IMR-90 (cell line): Measurements from ENCODE around the gene CA11. TPM values are rescaled to one million over a fixed set of nuclear protein-coding genes. Genes with fewer than 3 reads are reported as not detected.

Source experiments
- ATAC-seq: fragments of 200-7000 bp; cut with Tn5 transposase; 2 replicates; pipeline ENCODE4 v1.9.1; 2020; ENCODE audit warnings: low read depth, mild to moderate bottlenecking, moderate library complexity
- BruUV-seq: library from RNA; stranded (reverse); fragments of 400-500 nt; replicated peaks from 2 replicates; lab custom pipeline; 2021; lab: Mats Ljungman, UMichigan
- CTCF ChIA-PET: fragments of 300-600 bp; formaldehyde crosslinking; extraction: SDS; loops from one replicate; lab custom pipeline; 2021; ENCODE audit warnings: antibody characterized with exemption; lab: Yijun Ruan, JAX
- POLR2A ChIA-PET: fragments of 300-600 bp; sonication (Branson Sonifier 250); formaldehyde crosslinking; loops from one replicate; lab custom pipeline; 2022; ENCODE audit warnings: antibody characterized with exemption; ENCODE audit not compliant: unreplicated experiment; lab: Charles Lee
- DNase-seq: peaks from one replicate; pipeline ENCODE4 v3.0.0; 2013
- H2AFZ ChIP-seq: replicated peaks from 2 replicates; pipeline ENCODE3; 2013; ENCODE audit warnings: low read length, mild to moderate bottlenecking; ENCODE audit not compliant: poor library complexity
- H2AK5ac ChIP-seq: 2 replicates; pipeline ENCODE4 v1.6.1; 2013; ENCODE audit warnings: low read depth, low read length, inconsistent platforms
- H2AK9ac ChIP-seq: replicated peaks from 2 replicates; pipeline ENCODE3; 2013; ENCODE audit warnings: mild to moderate bottlenecking, low read depth, low read length, moderate library complexity; ENCODE audit not compliant: poor library complexity
- H2BK120ac ChIP-seq: 2 replicates; pipeline ENCODE4 v1.6.1; 2013; ENCODE audit warnings: low read depth, low read length, inconsistent platforms
- H2BK15ac ChIP-seq: 3 replicates; pipeline ENCODE4 v1.6.1; 2013; ENCODE audit warnings: low read depth, low read length, inconsistent platforms
- H2BK20ac ChIP-seq: 2 replicates; pipeline ENCODE4 v1.6.1; 2013; ENCODE audit warnings: low read depth, mild to moderate bottlenecking, inconsistent platforms, low read length, moderate library complexity
- H2BK5ac ChIP-seq: 2 replicates; pipeline ENCODE4 v1.6.1; 2013; ENCODE audit warnings: mild to moderate bottlenecking, low read depth, low read length, inconsistent platforms; ENCODE audit not compliant: poor library complexity, severe bottlenecking
- H3K14ac ChIP-seq: replicated peaks from 2 replicates; pipeline ENCODE4 v1.6.1; 2013; ENCODE audit warnings: low read depth, low read length, inconsistent platforms
- H3K18ac ChIP-seq: 2 replicates; pipeline ENCODE4 v1.6.1; 2013; ENCODE audit warnings: low read depth, low read length, control low read depth
- H3K23ac ChIP-seq: 2 replicates; pipeline ENCODE4 v1.6.1; 2013; ENCODE audit warnings: low read depth, low read length, inconsistent platforms
- H3K27ac ChIP-seq: 2 replicates; pipeline ENCODE4 v1.5.1; 2013; ENCODE audit warnings: mild to moderate bottlenecking, control low read depth, low read length; ENCODE audit not compliant: insufficient read depth
- H3K27me3 ChIP-seq: 2 replicates; pipeline ENCODE4 v1.6.1; 2013; ENCODE audit warnings: low read length; ENCODE audit not compliant: control insufficient read depth, insufficient read depth
- H3K36me3 ChIP-seq: 2 replicates; pipeline ENCODE4 v1.6.1; 2013; ENCODE audit warnings: low read length, mixed read lengths; ENCODE audit not compliant: control insufficient read depth, insufficient read depth
- H3K4ac ChIP-seq: 2 replicates; pipeline ENCODE4 v1.6.1; 2013; ENCODE audit warnings: low read depth, low read length, inconsistent platforms
- H3K4me1 ChIP-seq: 2 replicates; pipeline ENCODE4 v1.6.1; 2013; ENCODE audit warnings: low read length, mixed read lengths; ENCODE audit not compliant: control insufficient read depth, insufficient read depth
- H3K4me2 ChIP-seq: 2 replicates; pipeline ENCODE4 v1.6.1; 2013; ENCODE audit warnings: low read depth, mild to moderate bottlenecking, control low read depth, low read length, moderate library complexity
- H3K4me3 ChIP-seq: 2 replicates; pipeline ENCODE4 v1.5.1; 2013; ENCODE audit warnings: low read depth, mild to moderate bottlenecking, control low read depth, low read length, moderate library complexity; ENCODE audit not compliant: insufficient read depth
- H3K56ac ChIP-seq: 2 replicates; pipeline ENCODE4 v1.6.1; 2013; ENCODE audit warnings: low read length, inconsistent platforms; ENCODE audit not compliant: insufficient read depth; ENCODE audit errors: extremely low read depth
- H3K79me1 ChIP-seq, 2 experiments: 2 replicates each; pipeline ENCODE4 v1.6.1; 2013; ENCODE audit warnings: low read length in 2 of 2, inconsistent platforms in 1 of 2, low read depth in 1 of 2
- H3K9ac ChIP-seq: 2 replicates; pipeline ENCODE4 v1.6.1; 2013; ENCODE audit warnings: low read depth, low read length, control low read depth
- H3K9me1 ChIP-seq: 2 replicates; pipeline ENCODE4 v1.6.1; 2013; ENCODE audit warnings: low read length, inconsistent platforms; ENCODE audit not compliant: insufficient read depth
- H3K9me3 ChIP-seq: 2 replicates; pipeline ENCODE4 v1.6.1; 2013; ENCODE audit warnings: low read length; ENCODE audit not compliant: control insufficient read depth, insufficient read depth
- H4K20me1 ChIP-seq: 2 replicates; pipeline ENCODE4 v1.6.1; 2013; ENCODE audit warnings: low read length, inconsistent platforms; ENCODE audit not compliant: insufficient read depth
- H4K5ac ChIP-seq: 2 replicates; pipeline ENCODE4 v1.6.1; 2013; ENCODE audit warnings: mild to moderate bottlenecking, low read depth, low read length, control low read depth
- H4K8ac ChIP-seq, 2 experiments: 2 replicates each; pipeline ENCODE4 v1.6.1; 2013; ENCODE audit warnings: low read depth in 2 of 2, low read length in 2 of 2, control low read depth in 1 of 2, inconsistent platforms in 1 of 2
- H4K91ac ChIP-seq: 2 replicates; pipeline ENCODE4 v1.6.1; 2013; ENCODE audit warnings: low read depth, low read length, inconsistent platforms; ENCODE audit not compliant: insufficient read depth
- BHLHE40 ChIP-seq: fragments of 150-350 bp; IDR thresholded peaks from 2 replicates; pipeline ENCODE4 v1.6.1; 2016; ENCODE audit warnings: mild to moderate bottlenecking, low read depth, low read length
- CEBPB ChIP-seq: IDR thresholded peaks from 2 replicates; pipeline ENCODE4 v1.6.1; 2012; ENCODE audit warnings: low read depth, low read length, improper control_type of control experiment
- CHD1 ChIP-seq: IDR thresholded peaks from 2 replicates; pipeline ENCODE4 v1.6.1; 2012; ENCODE audit warnings: low read depth, low read length, improper control_type of control experiment
- FOS ChIP-seq: fragments of 150-350 bp; IDR thresholded peaks from 2 replicates; pipeline ENCODE4 v1.6.1; 2016; ENCODE audit warnings: low read depth, low read length
- MAFK ChIP-seq: IDR thresholded peaks from 2 replicates; pipeline ENCODE4 v1.6.1; 2012; ENCODE audit warnings: low read depth, low read length, improper control_type of control experiment
- MAZ ChIP-seq: IDR thresholded peaks from 2 replicates; pipeline ENCODE4 v1.6.1; 2012; ENCODE audit warnings: low read depth, mild to moderate bottlenecking, low read length, improper control_type of control experiment, moderate library complexity, borderline replicate concordance
- MXI1 ChIP-seq: IDR thresholded peaks from 2 replicates; pipeline ENCODE4 v1.6.1; 2012; ENCODE audit warnings: low read depth, mild to moderate bottlenecking, low read length, moderate library complexity, borderline replicate concordance
- NFE2L2 ChIP-seq: fragments of 150-350 bp; IDR thresholded peaks from 2 replicates; pipeline ENCODE4 v1.6.1; 2016; ENCODE audit warnings: low read depth, mild to moderate bottlenecking, low read length
- POLR2A ChIP-seq: IDR thresholded peaks from 2 replicates; pipeline ENCODE4 v1.6.1; 2012; ENCODE audit warnings: mild to moderate bottlenecking, low read depth, low read length
- RAD21 ChIP-seq: IDR thresholded peaks from 2 replicates; pipeline ENCODE4 v1.6.1; 2012; ENCODE audit warnings: low read length, improper control_type of control experiment
- RCOR1 ChIP-seq: IDR thresholded peaks from 2 replicates; pipeline ENCODE4 v1.6.1; 2012; ENCODE audit warnings: mild to moderate bottlenecking, low read length, improper control_type of control experiment; ENCODE audit not compliant: insufficient replicate concordance
- RFX5 ChIP-seq: IDR thresholded peaks from 2 replicates; pipeline ENCODE4 v1.8.0; 2012; ENCODE audit warnings: low read depth, mild to moderate bottlenecking, low read length, moderate library complexity
- WGBS, 2 experiments: methylation state at CpG; one replicate each; pipeline versions ENCODE4 v1.1.5 to v1.1.7; 2013; ENCODE audit warnings: missing lambda C conversion rate in 2 of 2; ENCODE audit not compliant: insufficient read length in 1 of 2; ENCODE audit errors: extremely low coverage in 2 of 2; 5-methylcytosine and 5-hydroxymethylcytosine counted together
- dilution Hi-C: fragments of 300-500 bp; cut with HindIII; formaldehyde crosslinking; loops from one replicate; pipeline ENCODE4 v1.14.3; 2018; ENCODE audit warnings: low sequenced_read_pairs; ENCODE audit not compliant: unreplicated experiment
- in situ Hi-C: fragments of 300-500 bp; cut with MboI; formaldehyde crosslinking; loops from 3 replicates; pipeline ENCODE4 v1.14.3; 2019; ENCODE audit warnings: low sequenced_read_pairs, inconsistent platforms, mixed read lengths
- intact Hi-C: fragments of 100-400 bp; cut with micrococcal nuclease; formaldehyde crosslinking; loops from 2 replicates; pipeline ENCODE4 v1.10.0; 2022
- polyA plus RNA-seq, 3 experiments: library from polyadenylated mRNA; depleted of rRNA; stranded (reverse); fragments of >200 nt; gene quantifications; 2 replicates each; pipeline ENCODE4 v1.2.3, GENCODE V29; 2012; ENCODE audit warnings: low replicate concordance in 1 of 3
- total RNA-seq: library from RNA; depleted of rRNA; stranded (reverse); fragments of >200 nt; gene quantifications from 2 replicates; pipeline ENCODE4 v1.2.3, GENCODE V29; 2012
- TF ChIP-seq, protein P1 (sequence below): conservative IDR thresholded peaks from 2 replicates; pipeline ENCODE4 v1.5.1; 2012; ENCODE audit warnings: mild to moderate bottlenecking, low read depth, low read length, improper control_type of control experiment
- TF ChIP-seq, protein P2 (sequence below): fragments of 150-350 bp; IDR thresholded peaks from 2 replicates; pipeline ENCODE4 v1.6.1; 2017; ENCODE audit warnings: mild to moderate bottlenecking, antibody characterized with exemption, low read length, low read depth
- TF ChIP-seq, protein P3 (sequence below): fragments of 150-350 bp; IDR thresholded peaks from 2 replicates; pipeline ENCODE4 v1.6.1; 2016; ENCODE audit warnings: low read depth, mild to moderate bottlenecking, low read length, moderate library complexity, borderline replicate concordance

CA11 gene
- total and polyA plus RNA-seq, 2 of the 4 experiments (the other 2 are of a cell fraction), result 1.3 to 2.9 TPM

DNA sequence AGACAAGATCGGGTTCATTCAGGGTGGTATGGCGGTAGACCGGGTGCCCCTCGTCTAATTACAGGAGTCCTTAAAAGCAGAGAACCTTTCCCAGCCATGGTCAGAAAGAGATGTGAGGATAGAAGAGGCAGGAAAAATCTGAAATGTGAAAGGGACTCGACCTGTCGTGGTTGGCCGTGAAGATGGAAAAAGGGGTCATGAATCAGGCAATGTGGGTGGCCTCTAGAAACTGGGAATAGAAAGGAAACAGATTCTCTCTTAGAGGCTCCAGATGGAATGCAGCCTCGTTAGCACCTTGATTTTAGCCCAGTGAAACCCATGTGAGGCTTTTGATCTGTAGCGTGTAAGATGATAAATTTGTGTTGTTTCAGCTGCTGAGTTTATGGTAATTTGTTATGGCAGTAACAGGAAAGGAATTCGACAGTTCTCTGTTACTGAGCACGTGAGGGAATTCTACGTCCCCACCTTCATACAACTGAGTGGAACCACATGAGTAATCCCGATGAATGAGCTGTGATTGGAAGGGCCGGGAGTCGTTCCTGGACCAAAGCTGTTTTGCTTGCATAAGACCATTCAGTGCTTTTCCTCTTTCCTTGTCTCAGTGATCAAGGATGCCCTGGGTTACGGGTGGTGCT, 11.0 kb upstream of the CA11 start:
- Histone ChIP-seq H3K4me2 (peak overlapping the region; percentile 40; the same call in 1 of the 2 replicates), H3K9ac (no peak overlapping the region), H2AK9ac (no peak overlapping the region), H4K8ac (no peak overlapping the region), H3K23ac (no peak overlapping the region), H3K4me1 (peaks cover 3% of the 10 kb centered on the region), H3K79me1 (no peaks in the 10 kb centered on the region), H2BK20ac (no peak overlapping the region), H4K91ac (no peak overlapping the region), H3K27ac (no peak overlapping the region), H3K9me3 (no peaks in the 10 kb centered on the region), H3K4ac (no peak overlapping the region), H3K56ac (no peak overlapping the region), H2AFZ (peak overlapping the region; percentile 26), H3K14ac (no peak overlapping the region), H2BK15ac (no peak overlapping the region), H3K9me1 (peaks cover 3% of the 10 kb centered on the region; the same call in 1 of the 2 replicates), H3K4me3 (no peak overlapping the region), H2AK5ac (peak overlapping the region; percentile 38; the same call in 1 of the 2 replicates), H2BK120ac (no peak overlapping the region), H3K36me3 (no peaks in the 10 kb centered on the region), H4K5ac (no peak overlapping the region), H3K27me3 (peaks cover 2% of the 10 kb centered on the region; the same call in 1 of the 2 replicates), H4K20me1 (no peaks in the 10 kb centered on the region), H3K18ac (no peak overlapping the region), H2BK5ac (no peak overlapping the region)
- DNase-seq (peak; percentile 95), ATAC-seq (peak; percentile 89)
- WGBS, 2 experiments, result 25% methylated on average over 8 of the region's 16 CpGs; no CpG with 5 or more reads in 1 of the 2 experiments
- POLR2A ChIA-PET, result interaction anchor here (0.5 kb wide), 1 partner anchor 240 kb away, joined by 3 read pairs; no protein-coding TSS in a partner anchor
- CTCF ChIA-PET, result interaction anchor here (0.6 to 1.1 kb wide), 2 partner anchors 108 to 136 kb away, joined by 3 to 5 read pairs; no protein-coding TSS in a partner anchor
- dilution Hi-C loops (no loop called here), in situ Hi-C loops (no loop called here), intact Hi-C loops (no loop called here)
- no TSS peak for BruUV-seq
- no peak for TF ChIP-seq NFE2L2
- TF ChIP-seq, protein P1, sequence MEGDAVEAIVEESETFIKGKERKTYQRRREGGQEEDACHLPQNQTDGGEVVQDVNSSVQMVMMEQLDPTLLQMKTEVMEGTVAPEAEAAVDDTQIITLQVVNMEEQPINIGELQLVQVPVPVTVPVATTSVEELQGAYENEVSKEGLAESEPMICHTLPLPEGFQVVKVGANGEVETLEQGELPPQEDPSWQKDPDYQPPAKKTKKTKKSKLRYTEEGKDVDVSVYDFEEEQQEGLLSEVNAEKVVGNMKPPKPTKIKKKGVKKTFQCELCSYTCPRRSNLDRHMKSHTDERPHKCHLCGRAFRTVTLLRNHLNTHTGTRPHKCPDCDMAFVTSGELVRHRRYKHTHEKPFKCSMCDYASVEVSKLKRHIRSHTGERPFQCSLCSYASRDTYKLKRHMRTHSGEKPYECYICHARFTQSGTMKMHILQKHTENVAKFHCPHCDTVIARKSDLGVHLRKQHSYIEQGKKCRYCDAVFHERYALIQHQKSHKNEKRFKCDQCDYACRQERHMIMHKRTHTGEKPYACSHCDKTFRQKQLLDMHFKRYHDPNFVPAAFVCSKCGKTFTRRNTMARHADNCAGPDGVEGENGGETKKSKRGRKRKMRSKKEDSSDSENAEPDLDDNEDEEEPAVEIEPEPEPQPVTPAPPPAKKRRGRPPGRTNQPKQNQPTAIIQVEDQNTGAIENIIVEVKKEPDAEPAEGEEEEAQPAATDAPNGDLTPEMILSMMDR, result no peak
- TF ChIP-seq RCOR1, result peak; percentile 32
- TF ChIP-seq, protein P2, sequence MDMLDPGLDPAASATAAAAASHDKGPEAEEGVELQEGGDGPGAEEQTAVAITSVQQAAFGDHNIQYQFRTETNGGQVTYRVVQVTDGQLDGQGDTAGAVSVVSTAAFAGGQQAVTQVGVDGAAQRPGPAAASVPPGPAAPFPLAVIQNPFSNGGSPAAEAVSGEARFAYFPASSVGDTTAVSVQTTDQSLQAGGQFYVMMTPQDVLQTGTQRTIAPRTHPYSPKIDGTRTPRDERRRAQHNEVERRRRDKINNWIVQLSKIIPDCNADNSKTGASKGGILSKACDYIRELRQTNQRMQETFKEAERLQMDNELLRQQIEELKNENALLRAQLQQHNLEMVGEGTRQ, result peak; percentile 92
- TF ChIP-seq MAZ, result no peak
- TF ChIP-seq MAFK, result peak; percentile 25; the same call in 1 of the 2 replicates
- TF ChIP-seq, protein P3, sequence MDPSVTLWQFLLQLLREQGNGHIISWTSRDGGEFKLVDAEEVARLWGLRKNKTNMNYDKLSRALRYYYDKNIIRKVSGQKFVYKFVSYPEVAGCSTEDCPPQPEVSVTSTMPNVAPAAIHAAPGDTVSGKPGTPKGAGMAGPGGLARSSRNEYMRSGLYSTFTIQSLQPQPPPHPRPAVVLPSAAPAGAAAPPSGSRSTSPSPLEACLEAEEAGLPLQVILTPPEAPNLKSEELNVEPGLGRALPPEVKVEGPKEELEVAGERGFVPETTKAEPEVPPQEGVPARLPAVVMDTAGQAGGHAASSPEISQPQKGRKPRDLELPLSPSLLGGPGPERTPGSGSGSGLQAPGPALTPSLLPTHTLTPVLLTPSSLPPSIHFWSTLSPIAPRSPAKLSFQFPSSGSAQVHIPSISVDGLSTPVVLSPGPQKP, result no peak
- TF ChIP-seq POLR2A, result no peak
- TF ChIP-seq RFX5, result peak; percentile 91
- TF ChIP-seq FOS, result no peak
- TF ChIP-seq RAD21, result no peak
- TF ChIP-seq MXI1, result no peak
- peak; percentile 99 for TF ChIP-seq BHLHE40
- TF ChIP-seq CEBPB, result peak; percentile 75
- 0 out of 2 replicates have a peak, but pooled peaks have one; percentile 58 for TF ChIP-seq CHD1
